Measurements from ENCODE around the gene CLPTM1L. TPM values are rescaled to one million over a fixed set of nuclear protein-coding genes. Genes with fewer than 3 reads are reported as not detected.
"Not testable (repeated sequence)": the region's sequence is repeated elsewhere in the genome, so short reads cannot be mapped to it uniquely, and the experiment has no call there.

CLPTM1L gene
- total RNA-seq, 1 donor from 2014 or later = 30.4 TPM

DNA sequence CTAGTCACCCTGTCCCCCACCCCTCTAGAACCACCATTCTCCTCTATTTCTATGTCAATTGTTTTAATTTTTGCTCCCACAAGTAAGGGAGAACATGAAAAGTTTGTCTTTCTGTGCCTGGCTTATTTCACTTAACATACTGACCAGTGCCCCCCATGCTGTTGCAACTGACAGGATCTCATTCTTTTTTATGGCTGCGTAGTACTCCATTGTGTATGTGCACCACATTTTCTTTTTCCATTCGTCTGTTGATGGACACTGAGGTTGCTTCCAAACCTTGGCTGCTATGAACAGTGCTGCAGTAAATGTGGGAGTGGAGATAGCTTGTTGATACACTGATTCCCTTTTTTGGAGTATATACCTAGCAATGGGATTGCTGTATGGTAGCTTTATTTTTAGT lies 42.6 kb downstream of the CLPTM1L start:
- DNase-seq (no peak), ATAC-seq (ENCODE audit: poor library complexity) (no peak)
- intact Hi-C loops (cut with DNase I) = no loop called here

DNA sequence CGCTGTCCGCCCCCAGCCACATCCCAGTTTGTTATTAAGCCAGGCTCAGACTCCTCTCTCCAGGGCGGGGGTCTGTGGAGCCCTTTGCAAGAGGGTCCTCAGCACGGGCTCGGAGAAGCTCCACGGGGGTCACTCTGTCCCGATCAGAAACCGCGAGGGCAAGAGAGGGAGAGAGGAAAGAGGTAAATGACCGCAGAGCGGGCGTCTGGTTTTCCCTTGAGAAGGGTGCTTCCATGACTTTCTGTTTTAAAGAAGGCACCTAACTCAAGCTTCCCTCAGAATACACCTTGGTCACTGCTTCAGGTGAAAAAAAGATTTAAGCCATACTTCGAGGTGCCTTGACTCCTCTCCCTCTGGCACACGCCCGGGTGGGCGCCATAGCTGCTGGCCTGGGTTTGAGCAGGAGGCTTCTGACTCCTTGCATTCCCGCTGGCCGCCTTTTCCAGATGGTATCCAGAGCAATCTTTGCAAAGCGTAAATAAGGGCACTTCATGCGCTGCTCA lies 44.3 kb downstream of the CLPTM1L start:
- intact Hi-C loops (cut with DNase I) = no loop called here
- ATAC-seq (ENCODE audit: poor library complexity) (no peak), DNase-seq (no peak)

DNA sequence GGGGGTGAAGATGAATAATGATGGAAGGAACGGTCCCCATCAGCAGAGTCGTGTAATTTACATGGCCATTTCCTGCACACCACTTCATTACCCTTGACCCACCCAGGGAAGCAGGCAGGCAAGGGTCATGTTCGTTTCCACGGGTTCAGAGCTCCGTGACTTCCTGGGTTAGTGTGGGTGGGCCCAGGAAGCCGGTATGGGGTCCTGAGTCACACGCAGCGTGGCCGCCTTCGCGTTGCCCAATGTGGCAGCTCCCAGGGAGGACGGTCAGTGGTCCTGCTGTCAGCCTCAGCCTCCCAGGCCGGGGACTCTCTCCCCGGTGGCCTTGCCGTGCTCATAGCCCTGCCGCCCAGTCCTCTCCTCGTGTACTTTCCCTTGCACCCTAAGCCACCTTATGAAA lies 44.9 kb downstream of the CLPTM1L start:
- DNase-seq (no peak), ATAC-seq (ENCODE audit: poor library complexity) (no peak)
- intact Hi-C loops (cut with DNase I) = no loop called here

DNA sequence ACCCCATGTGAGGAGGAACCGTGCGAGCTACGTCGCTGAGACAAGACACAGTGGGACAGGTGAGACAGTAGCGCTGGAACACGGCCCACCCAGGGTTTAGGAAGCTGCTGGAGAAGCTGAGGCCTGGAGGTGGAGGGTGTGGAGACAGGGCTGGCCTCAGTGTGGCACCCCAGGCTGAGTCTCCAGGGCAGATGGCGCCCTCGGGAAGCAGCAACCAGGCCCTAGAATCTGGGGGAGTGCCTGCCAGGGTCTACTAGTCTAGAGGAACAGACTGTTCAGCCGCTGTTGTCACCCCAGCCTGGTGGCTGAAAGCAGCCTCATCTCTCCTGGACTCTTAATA lies 45.4 kb downstream of the CLPTM1L start:
- DNase-seq (no peak), ATAC-seq (ENCODE audit: poor library complexity) (no peak)
- intact Hi-C loops (cut with DNase I) = no loop called here

DNA sequence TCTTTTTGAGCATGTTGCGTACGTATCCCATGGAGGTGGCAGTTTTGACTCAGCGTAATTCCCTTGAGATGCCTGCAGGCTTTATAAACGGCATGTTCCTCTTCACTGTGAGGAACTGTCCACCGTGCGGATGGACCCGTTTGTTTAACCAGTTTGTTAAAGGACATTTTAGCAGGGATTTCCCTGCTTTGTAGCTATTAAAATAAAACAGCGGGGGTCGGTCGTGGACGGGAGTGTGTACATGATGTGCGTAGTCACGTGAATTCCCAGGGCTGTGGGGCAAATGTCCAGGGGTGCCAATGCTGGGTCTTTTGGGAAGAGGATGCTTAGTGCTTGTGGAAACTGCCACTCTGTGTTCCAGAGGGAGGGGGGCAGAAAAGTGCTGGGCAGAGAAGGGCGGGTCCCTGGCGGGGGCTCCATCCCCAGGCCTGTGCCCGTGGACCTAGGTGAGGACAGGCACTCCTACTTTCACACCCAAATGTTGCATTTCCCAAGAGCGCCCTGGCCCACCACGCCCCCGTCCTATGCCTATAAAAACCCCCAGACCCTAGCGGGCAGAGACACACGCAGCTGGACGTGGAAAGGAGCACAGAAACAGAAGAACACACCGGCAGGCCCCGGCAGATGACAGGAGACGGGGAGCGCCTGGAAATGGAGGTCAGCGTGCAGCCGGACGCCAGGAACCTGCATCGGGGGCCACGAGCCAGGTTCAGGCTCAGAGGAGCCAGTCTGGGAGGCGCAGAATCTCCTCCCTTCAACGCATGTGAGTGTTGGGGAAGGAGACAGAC lies 46.0 kb downstream of the CLPTM1L start:
- intact Hi-C loops (cut with DNase I) = no loop called here
- DNase-seq = no peak
- no peak for ATAC-seq (ENCODE audit: poor library complexity)

DNA sequence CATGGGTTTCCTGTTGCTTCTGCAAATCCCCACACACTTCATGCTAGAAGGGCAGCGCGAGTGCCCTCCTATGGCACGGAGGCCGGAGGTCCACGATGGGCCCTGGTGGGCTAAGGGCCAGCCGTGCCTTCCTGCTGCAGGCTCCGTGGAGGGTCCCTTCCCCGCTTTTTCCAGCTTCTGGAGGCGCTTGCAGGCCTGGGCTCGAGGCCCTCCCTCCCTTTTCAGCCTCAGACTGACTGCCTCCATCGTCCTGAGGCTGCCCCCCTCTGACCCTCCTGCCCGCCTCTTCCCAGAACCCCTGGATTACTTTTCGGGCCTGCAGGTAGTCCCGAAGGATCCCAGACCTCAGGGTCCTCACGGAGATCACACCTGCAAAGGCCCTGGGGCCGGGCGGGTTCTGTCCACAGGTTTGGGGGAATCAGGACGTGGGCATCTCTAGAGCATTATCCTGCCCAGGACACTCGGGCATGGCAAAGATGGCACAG lies 46.8 kb downstream of the CLPTM1L start:
- intact Hi-C loops (cut with DNase I) = no loop called here
- no peak for DNase-seq
- no peak for ATAC-seq (ENCODE audit: poor library complexity)

DNA sequence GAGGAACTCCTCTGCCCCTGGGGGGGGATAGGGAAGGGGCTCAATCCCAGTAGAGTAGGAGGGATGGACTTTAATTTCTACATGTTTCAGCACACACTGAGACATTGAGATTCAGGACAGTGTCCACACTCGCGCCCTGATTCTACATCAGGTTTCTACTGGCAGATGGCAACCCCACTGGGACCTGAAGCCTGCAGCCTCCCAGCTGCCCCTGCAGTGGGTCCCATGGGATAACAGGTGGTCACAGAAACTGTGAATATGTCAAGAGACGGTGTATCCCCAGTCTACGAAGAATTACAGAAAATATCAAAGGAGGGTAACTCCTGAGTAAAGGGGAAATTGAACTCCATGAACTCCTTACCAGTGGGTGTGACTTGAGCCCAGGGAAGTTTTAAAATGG lies 47.7 kb downstream of the CLPTM1L start:
- no peak for DNase-seq
- no peak for ATAC-seq (ENCODE audit: poor library complexity)
- intact Hi-C loops (cut with DNase I) = no loop called here

DNA sequence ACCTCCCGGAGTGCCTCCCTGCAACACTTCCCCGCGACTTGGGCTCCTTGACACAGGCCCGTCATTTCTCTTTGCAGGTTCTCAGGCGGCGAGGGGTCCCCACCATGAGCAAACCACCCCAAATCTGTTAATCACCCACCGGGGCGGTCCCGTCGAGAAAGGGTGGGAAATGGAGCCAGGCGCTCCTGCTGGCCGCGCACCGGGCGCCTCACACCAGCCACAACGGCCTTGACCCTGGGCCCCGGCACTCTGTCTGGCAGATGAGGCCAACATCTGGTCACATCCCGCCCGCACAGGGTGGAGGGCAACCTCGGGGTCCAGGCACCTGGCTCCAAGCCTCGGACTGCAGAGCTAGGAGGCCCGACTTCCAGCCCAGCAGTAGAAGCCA lies 49.3 kb downstream of the CLPTM1L start:
- DNase-seq (no peak), ATAC-seq (ENCODE audit: poor library complexity) (no peak)
- intact Hi-C loops (cut with DNase I) = no loop called here

DNA sequence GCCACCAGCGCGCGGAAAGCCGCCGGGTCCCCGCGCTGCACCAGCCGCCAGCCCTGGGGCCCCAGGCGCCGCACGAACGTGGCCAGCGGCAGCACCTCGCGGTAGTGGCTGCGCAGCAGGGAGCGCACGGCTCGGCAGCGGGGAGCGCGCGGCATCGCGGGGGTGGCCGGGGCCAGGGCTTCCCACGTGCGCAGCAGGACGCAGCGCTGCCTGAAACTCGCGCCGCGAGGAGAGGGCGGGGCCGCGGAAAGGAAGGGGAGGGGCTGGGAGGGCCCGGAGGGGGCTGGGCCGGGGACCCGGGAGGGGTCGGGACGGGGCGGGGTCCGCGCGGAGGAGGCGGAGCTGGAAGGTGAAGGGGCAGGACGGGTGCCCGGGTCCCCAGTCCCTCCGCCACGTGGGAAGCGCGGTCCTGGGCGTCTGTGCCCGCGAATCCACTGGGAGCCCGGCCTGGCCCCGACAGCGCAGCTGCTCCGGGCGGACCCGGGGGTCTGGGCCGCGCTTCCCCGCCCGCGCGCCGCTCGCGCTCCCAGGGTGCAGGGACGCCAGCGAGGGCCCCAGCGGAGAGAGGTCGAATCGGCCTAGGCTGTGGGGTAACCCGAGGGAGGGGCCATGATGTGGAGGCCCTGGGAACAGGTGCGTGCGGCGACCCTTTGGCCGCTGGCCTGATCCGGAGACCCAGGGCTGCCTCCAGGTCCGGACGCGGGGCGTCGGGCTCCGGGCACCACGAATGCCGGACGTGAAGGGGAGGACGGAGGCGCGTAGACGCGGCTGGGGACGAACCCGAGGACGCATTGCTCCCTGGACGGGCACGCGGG lies 49.9 kb downstream of the CLPTM1L start, which contains the start of gene TERT:
TERT (minus strand) TSS at position 234 of the 815 bp plus-strand sequence; CDS start at position 155, 79 bp downstream.
- no peak for DNase-seq
- intact Hi-C loops (cut with DNase I) = no loop called here
- no peak for ATAC-seq (ENCODE audit: poor library complexity)

DNA sequence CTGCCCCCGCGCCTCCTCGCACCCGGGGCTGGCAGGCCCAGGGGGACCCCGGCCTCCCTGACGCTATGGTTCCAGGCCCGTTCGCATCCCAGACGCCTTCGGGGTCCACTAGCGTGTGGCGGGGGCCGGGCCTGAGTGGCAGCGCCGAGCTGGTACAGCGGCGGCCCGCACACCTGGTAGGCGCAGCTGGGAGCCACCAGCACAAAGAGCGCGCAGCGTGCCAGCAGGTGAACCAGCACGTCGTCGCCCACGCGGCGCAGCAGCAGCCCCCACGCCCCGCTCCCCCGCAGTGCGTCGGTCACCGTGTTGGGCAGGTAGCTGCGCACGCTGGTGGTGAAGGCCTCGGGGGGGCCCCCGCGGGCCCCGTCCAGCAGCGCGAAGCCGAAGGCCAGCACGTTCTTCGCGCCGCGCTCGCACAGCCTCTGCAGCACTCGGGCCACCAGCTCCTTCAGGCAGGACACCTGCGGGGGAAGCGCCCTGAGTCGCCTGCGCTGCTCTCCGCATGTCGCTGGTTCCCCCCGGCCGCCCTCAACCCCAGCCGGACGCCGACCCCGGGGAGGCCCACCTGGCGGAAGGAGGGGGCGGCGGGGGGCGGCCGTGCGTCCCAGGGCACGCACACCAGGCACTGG lies 50.6 kb downstream of the CLPTM1L start:
- no peak for ATAC-seq (ENCODE audit: poor library complexity)
- intact Hi-C loops (cut with DNase I) = no loop called here
- no peak for DNase-seq

DNA sequence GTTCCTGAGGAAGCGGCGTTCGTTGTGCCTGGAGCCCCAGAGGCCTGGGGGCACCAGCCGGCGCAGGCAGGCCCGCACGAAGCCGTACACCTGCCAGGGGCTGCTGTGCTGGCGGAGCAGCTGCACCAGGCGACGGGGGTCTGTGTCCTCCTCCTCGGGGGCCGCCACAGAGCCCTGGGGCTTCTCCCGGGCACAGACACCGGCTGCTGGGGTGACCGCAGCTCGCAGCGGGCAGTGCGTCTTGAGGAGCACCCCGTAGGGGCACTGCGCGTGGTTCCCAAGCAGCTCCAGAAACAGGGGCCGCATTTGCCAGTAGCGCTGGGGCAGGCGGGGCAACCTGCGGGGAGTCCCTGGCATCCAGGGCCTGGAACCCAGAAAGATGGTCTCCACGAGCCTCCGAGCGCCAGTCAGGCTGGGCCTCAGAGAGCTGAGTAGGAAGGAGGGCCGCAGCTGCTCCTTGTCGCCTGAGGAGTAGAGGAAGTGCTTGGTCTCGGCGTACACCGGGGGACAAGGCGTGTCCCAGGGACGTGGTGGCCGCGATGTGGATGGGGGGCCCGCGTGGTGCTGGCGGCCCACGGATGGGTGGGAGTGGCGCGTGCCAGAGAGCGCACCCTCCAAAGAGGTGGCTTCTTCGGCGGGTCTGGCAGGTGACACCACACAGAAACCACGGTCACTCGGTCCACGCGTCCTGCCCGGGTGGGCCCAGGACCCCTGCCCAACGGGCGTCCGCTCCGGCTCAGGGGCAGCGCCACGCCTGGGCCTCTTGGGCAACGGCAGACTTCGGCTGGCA lies 51.3 kb downstream of the CLPTM1L start:
- no peak for DNase-seq
- no peak for ATAC-seq (ENCODE audit: poor library complexity)
- intact Hi-C loops (cut with DNase I) = no loop called here

DNA sequence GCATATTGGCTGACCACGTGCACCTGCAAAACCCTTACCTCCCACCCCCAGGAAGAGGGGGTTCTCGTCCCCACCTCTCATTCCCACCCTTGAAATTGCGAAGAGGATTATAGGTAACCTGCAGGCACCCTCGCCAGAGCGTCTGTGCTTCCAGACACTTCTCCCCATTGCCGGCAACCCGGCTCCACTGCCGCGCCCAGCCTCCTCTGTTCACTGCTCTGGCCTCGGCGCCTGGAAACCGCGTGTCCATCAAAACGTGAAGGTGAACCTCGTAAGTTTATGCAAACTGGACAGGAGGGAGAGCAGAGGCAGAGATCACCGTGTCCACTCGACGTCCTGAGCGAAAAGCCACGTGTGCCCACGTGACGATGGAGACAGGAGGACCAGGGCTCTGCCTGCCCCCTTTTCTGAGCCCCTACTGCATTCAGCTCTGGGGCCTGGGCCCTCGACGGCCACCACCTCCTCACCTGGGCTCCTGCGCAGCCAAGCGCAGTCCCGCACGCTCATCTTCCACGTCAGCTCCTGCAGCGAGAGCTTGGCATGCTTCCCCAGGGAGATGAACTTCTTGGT lies 52.0 kb downstream of the CLPTM1L start:
- intact Hi-C loops (cut with DNase I) = no loop called here
- DNase-seq = no peak
- no peak for ATAC-seq (ENCODE audit: poor library complexity)

DNA sequence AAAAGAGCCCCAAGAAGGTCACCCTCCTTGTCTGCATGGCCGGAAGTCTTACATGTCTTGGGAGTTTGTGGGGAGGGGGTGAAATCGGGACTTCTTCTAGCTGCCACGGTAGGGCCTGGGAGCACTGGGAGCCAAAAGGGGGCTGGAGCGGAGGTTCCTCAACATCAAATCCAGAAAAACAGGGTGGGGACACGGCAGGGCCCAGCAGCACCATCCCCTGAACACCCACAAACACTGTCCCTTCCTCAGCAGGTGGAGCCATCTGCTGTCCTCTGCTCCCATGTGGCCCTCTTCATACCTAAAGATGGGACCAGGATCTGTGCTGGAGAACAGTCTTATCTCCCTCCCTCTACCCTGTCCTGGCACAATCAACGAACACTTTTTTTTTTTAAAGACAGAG lies 52.8 kb downstream of the CLPTM1L start:
- intact Hi-C loops (cut with DNase I) = no loop called here
- DNase-seq = no peak
- no peak for ATAC-seq (ENCODE audit: poor library complexity)

DNA sequence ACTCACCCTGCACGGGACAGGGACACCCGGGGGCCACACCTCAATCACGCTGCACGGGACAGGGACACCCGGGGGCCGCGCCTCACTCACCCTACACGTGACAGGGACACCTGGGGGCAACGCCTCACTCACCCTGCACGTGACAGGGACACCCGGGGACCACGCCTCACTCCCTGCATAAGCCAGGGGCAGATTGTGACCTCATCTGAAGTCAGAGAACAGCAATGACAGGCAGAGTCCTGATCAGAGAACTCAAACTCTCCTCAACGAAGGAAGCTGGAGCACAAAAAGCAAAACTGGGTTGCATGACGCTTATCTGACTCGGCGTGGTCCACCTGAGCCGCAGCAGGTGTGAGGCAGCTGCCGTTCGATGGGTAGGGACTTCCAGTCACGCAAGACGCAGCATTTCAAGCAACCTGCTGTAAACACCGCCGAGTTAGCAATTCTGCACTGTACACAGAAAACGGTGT lies 53.3 kb downstream of the CLPTM1L start:
- ATAC-seq (ENCODE audit: poor library complexity) = no peak

DNA sequence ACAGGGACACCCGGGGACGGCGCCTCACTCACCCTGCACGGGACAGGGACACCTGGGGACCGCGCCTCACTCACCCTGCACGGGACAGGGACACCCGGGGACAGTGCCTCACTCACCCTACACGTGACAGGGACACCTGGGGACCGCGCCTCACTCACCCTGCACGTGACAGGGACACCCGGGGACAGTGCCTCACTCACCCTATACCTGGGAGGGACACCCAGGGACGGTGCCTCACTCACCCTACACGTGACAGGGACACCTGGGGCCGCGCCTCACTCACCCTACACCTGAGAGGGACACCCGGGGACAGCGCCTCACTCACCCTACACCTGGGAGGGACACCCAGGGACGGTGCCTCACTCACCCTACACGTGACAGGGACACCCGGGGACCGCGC lies 53.9 kb downstream of the CLPTM1L start:
- ATAC-seq (ENCODE audit: poor library complexity); DNase-seq; intact Hi-C loops (cut with DNase I): not testable (repeated sequence)

More for the DNA sequence above, 53.3 kb downstream of the CLPTM1L start:
- intact Hi-C loops (cut with DNase I) = no loop called here
- no peak for DNase-seq

DNA sequence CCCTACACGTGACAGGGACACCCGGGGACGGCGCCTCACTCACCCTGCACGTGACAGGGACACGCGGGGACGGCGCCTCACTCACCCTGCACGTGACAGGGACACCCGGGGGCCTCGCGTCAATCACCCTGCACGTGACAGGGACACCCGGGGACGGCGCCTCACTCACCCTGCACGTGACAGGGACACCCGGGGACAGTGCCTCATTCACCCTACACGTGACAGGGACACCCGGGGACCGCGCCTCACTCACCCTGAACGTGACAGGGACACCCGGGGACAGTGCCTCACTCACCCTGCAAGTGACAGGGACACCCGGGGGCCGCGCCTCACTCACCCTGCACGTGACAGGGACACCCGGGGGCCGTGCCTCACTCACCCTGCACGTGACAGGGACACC lies 55.3 kb downstream of the CLPTM1L start:
- intact Hi-C loops (cut with DNase I); ATAC-seq (ENCODE audit: poor library complexity): not testable (repeated sequence)

DNA sequence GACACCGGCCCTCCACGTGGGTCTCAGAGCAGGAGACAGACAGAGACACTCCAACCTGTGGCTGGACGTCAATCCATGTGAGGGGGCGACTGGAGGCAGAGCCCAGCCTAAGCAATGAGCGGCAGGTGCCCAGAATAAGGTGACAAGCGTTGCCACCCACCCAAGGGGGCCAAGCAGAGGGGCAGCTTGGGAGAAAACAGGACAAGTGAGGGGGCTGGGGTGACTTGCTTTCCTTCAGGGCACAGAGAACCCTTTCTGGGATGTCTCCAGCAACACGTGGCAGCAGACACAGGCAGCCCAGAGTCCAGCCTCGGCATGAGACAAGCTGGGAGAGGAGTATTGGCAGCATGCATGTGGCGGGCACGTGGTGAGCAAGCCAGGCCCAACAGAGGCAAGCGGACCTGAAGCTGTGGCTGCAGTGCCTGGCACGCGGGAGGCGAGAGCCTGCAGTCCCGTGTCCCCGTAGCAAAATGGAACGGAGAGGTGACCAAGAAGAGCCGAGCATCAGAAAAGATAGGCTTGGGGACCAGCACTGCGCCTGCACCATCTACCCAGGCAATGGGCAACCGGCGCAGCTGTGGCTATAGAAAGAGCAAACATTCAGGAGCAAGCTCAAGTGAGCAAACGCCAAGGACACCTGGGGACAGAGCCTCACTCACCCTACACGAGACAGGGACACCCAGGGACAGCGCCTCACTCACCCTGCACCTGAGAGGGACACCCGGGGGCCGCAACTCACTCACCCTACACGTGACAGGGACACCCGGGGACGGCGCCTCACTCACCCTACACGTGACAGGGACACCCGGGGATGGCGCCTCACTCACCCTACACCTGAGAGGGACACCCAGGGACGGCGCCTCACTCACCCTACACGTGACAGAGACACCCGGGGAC lies 56.2 kb downstream of the CLPTM1L start:
- intact Hi-C loops (cut with DNase I) = no loop called here
- DNase-seq = no peak
- ATAC-seq (ENCODE audit: poor library complexity) = no peak

More for the DNA sequence above, 55.3 kb downstream of the CLPTM1L start:
- DNase-seq = not testable (repeated sequence)

Data from Right ventricle myocardium superior (tissue), 1 donor.